ENCODE results near the gene GCN1.

Gene GCN1

DNA sequence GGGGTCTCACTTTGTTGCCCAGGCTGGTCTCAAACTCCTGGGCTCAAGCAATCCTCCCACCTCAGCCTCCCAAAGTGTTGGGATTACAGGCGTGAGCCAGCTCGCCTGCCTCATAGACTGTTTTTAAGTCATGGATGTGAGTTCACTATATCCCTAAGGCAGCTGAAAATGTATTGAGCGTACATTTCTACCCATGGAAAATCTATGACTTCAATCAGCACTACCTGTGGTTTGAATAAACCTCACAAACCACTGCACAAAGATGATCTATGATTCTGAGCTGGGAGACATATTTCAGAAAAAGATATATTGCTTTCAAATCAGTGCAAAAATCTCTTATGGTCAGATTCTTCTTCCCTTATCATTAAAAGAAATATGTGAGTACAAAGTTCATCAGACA, 22.5 kb downstream of the GCN1 start:
- no peak for DNase-seq

DNA sequence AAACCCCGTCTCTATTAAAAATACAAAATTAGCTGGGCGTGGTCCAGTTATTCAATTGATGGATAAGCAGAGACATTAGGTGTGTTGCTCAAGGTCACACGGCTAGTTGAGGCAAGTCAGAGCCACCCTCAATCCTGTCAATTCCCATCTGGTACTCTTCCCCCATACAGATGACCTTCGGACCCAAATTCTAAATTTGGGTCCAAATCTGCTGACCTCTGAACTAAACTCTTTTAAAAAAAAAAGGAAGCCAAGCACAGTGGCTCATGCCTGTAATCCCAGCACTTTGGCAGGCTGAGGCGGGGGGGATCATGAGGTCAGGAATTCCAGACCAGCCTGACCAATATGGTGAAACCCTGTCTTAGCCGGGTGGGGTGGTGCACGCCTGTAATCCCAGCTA, 23.9 kb downstream of the GCN1 start:
- DNase-seq, result no peak

DNA sequence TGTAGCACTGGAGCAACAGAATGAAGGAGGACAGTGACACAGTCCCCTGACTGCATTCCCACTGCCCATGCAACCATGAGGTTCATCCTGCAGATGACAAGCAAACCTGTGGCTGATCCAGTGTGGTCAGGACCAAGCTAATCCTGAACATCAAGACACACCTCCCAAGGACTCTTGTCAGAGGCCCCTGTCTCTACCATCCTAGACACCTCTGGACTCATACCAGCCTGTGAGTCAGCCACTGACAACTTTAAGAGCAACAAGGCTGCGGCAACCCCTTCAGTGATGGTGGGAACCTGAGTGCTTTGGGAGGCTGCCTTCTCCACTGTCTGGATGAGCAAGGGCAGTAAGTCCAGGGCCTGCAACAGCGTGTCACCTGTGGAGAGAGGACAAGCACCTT, 24.6 kb downstream of the GCN1 start:
- no peak for DNase-seq

DNA sequence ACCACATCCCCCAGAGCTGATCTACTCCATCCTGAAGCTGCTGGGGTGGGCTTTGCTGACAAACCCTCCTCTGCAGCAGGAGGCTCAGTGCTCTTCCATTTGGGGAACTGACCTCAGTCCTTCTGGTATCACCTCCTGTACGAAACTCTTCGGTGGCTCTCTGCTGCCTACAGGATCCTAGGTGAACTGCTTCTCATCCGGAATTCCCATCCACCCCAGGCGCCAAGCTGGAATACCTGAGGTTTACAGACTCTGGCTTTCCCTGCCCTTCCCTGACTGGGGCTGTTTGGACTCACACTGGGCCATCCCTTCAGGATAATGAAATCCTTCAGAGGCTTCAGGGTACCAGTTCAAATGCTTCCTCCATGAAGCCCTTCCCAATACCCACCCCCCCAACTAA, 26.2 kb downstream of the GCN1 start:
- no peak for DNase-seq

DNA sequence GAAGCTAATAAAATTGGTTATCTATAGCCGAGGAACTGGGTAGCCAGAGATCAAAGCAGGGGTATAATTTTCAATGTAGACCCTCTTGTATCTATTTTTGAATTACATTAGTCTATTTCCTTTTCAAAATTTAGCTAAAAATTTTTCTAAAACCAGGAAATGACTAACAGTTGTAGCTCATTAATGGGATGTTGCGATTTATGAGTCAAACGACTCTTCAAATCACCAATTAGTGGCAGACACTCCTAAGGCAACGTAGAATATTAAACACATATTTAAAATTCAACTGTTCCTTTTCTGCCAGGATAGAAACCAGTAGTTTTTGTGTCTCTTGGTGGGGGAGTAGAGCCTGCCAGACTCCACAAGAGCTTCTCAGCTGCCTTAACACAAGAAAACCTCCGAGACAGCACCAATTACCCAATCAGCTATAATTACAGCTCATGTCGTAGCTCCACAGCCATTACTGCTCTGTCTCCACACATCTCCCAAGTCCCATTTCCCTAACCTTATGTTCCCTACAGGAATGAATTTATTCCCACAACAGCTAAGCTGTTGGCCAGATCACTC, 26.9 kb downstream of the GCN1 start:
- no peak for DNase-seq

DNA sequence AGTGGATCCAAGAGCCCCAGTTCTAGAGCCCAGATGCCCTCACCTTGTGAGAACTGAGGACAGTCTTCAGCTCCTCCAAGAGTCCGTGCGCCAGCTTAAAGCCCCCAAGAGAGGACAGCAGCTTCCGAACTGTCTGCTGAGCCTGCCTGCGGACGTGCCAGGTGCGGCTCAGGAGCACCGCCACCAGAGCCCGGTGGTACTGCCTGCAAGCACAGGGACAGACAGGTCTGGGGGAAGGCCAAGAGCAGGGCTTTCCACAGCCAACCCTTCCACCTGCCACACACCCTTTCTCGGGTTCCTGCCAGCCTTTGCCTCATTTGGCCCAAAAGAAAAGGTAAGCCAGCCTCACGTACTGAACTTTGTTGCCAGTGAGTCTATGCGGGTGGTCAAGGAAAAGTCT, 30.2 kb downstream of the GCN1 start:
- DNase-seq, result no peak

DNA sequence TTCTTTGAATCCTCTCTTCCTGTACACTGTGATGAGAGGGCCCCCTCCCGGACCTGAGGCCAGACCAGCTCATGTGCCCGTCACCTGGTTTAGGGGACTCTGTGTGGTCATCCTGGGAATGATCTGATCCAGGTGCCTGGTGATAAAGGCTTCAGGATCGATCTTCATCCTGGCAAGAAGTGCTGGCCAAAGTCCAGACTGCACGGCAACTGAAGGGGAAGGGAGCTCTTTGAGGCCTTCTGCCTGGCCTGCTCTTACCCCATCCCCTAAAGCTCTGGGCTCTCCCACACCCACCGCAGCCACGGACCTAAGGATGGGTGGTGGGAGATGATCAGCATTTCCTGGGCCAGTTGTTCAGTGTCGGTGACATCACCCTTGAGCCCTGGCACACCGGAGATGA, 31.8 kb downstream of the GCN1 start:
- no peak for DNase-seq

DNA sequence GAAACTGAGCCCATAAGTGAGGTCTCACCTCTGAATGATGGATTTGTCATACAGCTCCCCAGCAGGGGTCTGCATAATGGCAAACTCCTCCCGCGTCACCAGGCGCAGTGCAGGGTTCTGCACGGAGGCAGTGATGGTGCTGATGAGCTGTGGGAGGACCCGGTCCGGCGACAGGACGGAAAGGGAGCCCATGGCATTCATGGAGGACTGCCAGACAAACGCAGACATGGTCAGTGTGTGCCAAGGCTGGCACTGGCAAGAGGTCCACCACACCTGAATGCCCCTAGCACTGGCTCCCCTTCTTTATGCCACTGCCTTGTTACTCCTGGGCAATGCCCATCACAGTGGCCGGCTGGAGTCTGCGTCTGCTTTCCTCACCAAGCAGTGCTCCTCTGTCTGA, 32.7 kb downstream of the GCN1 start:
- no peak for DNase-seq

DNA sequence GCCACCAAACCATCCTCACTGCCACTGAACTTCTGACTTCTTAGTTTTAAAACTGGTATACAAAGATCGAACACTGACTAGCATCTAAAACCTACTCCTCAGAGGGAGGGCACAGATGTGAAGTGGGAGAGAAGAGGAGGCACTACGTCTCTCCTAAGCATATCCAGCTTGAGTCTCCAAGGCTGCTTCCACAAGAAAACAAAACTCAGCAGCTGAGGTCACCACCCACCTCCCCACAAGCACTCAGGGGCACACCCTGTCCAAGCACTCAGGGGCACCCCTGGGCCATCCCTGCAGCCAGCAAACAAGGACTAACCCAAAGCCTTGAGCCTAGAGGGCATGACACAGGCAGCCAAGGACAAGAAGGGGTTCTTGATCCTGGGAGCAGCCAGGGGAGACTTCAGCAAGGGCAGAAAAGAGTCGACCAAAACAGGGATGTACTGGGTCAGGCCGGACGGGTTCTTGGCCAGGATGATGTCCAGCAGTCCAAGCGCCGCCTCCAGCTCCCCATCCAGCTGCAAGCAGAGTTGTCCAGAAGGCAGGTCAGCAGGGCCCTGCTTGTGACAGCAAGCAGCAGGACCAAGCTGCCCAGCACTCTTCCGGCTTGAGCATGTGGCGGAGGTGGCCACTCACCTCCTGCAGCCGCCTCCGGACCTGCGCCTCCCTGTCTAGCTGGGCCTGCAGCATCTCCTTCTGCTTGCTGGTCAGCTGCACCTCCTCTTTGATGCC, 34.8 kb downstream of the GCN1 start:
- DNase-seq, result no peak

DNA sequence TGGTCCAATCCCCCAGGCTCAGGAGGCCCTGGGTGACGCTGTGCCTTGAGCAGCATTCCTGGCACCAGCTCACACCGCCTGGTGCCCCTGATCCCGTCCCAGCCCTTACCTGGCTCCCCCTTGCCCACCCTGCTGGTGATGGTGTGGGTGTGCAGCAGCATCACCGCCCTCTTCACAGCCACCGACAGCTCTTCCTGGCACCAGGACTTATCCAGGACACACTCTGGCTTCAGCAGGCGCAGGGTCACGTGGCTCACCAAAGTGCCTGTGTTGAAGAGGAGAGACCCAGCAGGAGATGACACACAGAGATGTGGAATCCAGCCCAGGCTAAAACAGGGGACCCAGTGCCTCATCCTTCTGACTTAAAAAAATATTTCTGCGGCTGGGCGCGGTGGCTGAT, 36.2 kb downstream of the GCN1 start:
- DNase-seq, result no peak

DNA sequence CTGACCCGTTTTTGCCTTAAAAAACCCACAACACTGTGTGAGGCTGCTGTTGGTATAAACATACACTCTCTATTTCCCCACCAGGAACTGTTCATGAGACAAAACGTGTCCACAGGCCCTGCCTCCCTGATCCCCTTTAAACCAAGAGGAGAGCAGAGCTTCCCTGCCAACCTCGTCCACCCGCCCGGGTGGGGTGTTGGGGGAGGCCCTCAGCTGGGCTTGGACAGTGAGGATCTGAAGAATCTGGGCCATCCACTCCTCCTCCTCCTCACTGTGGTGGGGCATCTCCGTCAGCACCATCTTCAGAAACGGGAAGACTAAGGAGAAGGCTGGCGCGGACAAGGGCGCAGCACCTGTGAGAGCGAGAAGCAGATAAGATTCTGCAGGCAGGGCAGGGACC, 36.8 kb downstream of the GCN1 start:
- DNase-seq, result no peak

DNA sequence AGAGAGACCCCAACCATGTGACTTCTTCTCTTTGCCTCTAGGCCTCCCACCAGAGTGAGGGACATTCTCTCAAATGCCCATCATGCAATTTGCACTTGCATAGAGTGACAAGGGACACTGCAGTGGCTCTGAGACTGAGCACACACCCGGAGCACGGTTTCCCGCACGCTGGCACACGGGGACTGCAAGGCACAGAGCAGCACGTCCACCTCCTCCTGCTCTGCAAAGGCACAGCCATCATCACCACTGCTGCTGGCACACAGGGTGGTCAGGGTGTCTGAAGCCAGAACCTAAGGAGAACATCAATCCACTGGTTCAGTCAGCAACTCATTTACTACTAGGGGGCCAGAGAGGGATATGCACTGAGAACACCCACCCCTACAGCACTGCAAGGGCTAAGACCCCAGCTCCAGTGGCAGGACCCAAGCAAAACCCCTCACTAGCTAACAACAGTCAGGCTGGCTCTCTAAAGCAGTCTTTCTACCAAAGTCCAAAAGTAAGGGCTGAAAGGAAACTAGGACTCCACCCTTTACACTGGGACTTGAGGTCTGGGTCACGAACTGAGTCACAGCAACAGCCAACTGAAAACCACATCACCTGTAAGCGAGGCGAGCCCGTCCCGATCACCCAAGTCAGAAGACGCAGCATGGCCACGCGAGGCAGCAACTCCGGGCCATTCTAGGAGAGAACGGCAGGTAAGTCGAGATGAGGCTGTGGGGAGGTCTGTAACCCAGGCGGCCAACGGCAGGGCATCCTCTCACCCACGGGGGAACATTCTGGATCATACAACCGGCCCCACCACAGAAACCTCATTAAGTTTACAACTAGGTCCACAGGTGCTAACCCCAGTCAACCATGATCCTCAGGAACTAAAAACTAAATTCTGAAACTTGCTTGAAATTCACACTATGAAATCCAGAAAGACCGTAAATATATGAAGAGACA, 37.9 kb downstream of the GCN1 start:
- DNase-seq, result no peak

DNA sequence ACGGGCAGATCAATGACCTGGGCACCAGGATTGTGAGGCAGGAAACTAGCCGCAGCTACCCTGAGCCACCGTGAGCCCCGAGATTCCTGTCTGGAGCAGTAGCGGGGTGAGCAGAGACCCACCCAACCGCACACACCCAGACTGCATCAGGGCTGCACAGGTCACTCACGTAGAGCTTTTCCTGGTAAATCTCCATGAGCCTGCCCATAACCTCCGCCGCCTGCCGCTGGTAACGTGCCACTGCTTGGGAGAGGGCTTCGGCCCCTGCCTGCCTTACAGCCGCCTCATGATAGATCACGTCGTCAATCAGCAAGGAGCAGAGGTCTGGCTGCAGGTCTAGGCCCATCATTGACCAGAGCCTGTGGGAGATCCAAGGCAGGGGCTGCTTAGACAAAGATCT, 39.4 kb downstream of the GCN1 start:
- no peak for DNase-seq

DNA sequence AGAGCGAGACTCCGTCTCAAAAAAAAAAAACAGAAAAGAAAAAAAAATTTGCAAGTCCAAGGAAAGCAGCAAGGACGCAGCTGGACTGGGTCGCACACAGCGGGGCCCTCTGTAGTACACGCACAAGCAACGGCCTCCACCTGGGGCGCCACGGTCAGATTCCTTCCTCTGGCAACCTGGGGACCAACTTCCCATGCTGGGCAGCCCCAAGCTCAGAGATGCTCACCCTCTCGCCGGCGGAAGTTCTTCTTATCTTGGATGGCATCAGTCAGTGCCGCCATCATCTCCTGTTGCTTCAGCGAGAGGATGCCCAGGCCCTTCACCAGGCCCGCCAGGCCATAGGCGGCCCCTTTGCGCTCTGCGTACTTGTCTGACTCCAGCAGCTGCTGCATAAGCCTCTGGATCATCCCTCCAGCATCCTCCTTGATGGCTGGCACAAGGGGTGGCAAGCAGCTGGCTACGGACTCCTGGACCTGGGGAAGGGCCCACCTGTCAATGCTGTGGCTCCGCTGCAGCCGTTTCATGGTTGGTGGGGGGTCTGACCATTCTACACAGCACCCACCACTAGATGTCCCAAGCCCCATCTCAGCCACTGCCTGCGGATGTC, 43.5 kb downstream of the GCN1 start:
- DNase-seq, result no peak

DNA sequence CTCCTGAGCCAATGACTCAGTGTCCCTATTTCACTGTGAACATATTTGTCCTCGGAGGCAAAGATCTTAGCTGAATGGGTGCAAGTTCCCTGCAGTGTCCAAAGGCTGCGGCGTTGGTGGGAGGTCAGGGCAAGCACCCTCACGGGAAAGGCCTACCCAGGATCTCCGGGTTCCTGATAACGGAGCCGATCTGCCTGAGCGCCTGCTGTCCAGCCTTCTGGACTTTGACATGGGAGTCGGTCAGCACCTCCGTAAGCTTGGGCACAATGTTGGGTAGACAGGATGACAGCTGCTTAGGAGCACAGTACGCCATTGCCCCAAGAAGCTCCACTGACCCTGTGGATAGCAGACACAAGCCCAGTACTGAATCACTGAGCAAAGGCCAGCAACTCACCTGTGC, 46.5 kb downstream of the GCN1 start:
- no peak for DNase-seq

DNA sequence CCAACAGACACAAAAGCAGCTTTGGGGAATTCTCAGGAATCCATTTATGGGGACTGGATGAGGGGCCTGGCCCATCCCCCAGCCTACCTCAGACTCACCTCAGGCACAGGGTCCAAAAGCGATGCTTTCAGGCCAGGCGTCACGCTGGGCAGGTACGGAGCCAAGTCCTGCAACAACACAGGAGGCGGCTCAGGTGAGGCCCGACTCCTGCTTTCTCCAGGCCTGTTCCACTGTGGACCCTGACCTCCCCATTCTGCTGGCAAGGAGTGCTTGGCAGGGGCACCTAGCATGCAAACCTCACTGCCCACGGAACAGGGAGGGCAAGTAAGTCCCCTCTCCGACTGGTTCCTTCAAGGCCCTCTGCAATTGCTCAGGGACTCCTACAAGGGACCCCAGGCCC, 49.4 kb downstream of the GCN1 start:
- DNase-seq, result no peak

DNA sequence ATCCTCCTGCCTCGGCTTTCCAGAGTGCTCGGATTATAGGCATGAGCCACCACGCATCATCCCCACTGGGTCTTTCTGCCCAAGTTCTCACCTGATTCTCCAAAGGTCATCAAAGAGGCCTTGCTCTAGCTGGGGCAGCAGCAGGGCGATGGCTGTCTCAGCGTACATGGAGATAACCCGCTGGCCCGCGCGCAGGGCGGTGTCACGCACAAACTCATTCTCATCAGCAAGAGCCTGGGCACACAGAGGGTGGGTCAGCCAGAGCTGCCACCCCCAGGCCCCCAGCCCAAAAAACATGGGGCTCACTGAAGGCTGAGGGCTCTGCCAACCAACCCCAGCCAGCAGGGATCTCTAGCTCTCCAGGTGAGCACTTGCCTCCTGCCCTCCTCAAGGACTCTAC, 50.3 kb downstream of the GCN1 start:
- DNase-seq, result no peak

DNA sequence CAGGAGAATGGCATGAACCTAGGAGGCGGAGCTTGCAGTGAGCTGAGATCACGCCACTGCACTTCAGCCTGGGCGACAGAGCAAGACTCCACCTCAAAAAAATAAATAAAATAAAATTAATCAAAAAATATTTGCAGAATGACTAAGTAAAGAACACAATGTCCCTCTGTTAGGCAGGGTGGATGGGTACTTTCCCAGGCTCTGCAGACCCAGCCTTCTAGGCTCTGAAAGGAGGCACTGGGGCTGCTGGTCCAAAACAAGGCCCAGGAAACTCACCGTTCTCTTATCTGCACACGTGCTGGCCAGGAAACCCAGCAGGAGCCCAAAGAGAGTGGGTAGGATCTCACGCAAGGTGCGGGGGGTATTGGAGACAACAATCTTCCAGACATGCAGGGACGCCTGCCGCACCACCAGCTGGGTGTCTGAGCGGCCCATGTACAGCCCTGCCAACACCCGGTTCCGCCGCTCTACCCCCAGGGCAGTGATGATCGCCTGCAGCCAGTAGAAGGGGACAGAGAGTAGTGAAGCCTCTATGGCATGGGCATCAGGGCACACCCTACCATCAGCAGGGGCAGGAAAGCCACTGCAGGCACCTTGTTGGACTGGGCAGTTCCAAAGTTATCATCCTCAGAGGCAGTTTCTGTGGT, 52.2 kb downstream of the GCN1 start:
- DNase-seq, result no peak

DNA sequence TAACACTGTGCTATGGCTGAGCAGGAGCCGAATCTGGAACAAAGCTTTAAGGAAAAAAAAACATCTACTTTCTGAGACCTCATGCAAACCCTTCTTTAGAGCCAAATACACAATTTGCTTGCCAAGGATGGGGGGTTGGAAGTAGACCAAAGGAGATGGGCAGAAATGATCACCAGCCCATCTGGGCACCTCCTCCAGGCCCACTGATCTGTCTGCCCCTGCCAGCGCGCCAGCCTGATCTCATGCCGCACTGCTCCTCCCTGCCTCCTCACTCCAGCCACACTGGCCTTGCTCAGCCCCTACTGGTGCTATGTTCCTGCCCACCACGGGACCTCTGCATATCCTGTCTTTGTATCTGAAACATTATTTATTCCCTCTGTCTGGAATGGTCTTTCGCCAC, 53.2 kb downstream of the GCN1 start:
- no peak for DNase-seq

DNA sequence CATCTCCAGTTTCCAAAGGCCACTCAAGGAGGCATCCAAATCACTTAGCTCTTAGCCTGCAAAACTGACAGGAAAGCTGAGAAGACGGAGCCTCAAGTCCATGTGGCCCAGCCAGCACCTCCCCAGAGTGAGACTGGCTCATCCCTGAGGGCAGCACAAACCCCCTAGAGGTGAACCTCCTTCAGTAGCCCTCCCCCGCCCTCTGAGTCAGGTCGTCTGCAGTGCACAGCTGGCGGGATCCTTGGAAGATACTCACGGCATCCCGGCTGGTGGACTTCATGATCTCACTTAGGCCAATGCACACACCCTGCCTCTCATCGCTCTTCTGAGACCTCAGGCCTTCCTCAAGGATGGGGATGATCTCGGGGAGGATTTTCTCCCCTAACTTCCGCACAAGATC, 53.9 kb downstream of the GCN1 start:
- DNase-seq, result no peak

DNA sequence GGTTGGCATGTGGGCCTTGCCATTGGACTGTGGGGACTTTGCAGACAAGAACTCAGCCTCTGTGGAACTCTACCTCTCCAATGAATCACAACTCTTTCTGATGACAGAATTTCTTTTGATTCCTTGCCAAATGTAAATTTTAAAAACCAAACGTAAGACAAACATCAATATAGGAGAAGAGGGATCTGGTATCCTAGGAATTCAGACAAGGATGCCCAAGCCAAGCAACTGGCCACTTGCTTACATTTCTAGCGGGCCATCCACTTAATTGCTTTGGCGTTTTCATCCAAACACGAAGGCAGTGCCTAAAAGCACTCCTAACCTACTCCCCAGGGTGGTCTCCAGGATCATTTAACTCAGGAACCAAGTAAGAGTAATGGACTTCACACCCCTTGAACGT, 54.6 kb downstream of the GCN1 start:
- DNase-seq, result no peak

DNA sequence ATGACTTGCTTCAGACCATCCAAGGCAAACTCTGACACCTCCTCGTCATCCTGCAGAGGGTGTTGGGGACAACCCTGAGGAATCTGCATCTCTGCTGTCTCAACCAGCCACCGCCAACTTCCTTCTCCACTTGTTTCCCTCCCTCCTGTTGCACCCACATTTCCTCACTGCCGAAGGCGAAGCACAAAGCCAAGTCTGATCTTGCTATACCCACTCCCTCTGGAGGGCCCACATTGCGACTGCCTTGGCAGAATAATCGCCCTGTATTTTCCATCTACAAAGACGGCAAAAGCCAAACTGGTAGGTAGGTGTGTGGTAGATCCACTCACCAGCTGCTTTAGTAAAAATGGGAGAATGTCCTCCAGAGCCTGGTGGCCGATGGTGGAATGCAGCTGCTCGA, 56.1 kb downstream of the GCN1 start:
- DNase-seq, result no peak

DNA sequence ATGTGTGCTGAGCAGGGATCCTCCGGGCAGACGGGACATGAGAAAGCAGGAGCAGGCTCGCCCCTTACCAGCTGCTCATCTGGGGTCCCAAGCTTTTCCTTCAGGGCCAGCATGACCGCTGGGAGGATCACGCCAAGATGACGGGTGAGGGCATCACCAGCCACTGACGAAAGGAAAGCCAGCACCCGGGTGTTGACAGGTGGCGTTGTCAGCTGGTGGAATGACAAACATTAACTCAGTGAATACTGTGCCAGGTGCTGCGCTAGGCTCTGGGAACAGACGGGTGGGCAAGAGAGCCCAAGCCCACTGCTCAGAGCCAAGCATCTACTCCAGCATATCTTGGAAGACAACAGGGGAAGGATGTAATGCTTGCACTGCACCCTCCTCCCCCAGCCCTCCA, 56.7 kb downstream of the GCN1 start:
- DNase-seq, result no peak
